ENCODE data around the gene HSPA12A.

- TF ChIP-seq ZNF274 (IDR thresholded peaks at IDR 0.05; ENCODE audit: low read depth, low read length), result no peak
- no peak for TF ChIP-seq YY1 (IDR thresholded peaks at IDR 0.05; ENCODE audit: insufficient read depth, insufficient read length)
- no peak for TF ChIP-seq SUZ12 (IDR thresholded peaks at IDR 0.05; ENCODE audit: extremely low read depth, insufficient read depth, insufficient read length)
Measured at GRCh38 chr10:116676633-116677032, 65.7 kb downstream of the HSPA12A start.

All from NT2/D1 (cell line).